ENCODE data around the gene DNAL4.

DNAL4 gene

DNA sequence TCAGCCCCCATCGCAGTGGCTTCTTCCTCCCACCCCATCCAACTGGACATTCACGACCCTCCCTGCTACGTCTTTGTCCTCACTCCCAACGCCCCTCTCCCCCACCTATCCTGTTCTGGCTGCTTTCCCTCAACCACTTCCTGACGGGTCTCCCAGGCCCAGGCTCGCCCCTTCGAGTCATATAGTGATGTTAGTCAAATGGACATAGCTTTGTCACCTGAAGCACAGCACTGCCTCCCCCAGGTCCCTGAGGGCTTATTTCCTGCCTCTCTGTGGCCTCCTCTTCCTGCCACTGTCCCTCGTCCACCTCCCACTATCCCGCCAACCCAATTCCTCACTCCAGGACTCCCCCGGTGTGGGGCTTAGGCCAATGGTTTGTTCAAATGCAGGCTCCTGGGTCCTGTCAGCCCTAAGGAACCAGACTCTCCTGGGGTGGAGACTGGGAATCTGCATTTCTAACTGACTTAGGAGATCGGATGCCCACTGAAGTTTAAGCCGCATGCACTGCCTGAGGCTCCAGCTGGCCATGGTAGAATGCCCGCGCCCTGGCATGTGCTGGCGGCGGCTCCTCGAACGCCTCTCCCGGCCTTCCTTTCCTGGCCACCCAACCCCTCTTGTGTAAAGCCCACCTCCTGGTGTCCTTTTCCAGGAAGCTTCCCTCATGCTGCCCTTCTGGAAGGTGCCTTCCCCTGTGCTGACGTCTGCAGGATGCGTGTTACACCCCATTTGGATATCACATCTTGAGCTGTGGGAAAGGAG lies 56.5 kb downstream of the DNAL4 start:
- no peak overlapping the region for H3K4me3 ChIP-seq (ENCODE audit: low read depth, low read length)
- TF ChIP-seq, protein P1, sequence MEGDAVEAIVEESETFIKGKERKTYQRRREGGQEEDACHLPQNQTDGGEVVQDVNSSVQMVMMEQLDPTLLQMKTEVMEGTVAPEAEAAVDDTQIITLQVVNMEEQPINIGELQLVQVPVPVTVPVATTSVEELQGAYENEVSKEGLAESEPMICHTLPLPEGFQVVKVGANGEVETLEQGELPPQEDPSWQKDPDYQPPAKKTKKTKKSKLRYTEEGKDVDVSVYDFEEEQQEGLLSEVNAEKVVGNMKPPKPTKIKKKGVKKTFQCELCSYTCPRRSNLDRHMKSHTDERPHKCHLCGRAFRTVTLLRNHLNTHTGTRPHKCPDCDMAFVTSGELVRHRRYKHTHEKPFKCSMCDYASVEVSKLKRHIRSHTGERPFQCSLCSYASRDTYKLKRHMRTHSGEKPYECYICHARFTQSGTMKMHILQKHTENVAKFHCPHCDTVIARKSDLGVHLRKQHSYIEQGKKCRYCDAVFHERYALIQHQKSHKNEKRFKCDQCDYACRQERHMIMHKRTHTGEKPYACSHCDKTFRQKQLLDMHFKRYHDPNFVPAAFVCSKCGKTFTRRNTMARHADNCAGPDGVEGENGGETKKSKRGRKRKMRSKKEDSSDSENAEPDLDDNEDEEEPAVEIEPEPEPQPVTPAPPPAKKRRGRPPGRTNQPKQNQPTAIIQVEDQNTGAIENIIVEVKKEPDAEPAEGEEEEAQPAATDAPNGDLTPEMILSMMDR (IDR thresholded peaks at IDR 0.05; ENCODE audit: borderline replicate concordance, insufficient read depth, low read depth, low read length), result no peak

- H3K4me3 ChIP-seq (ENCODE audit: low read depth, low read length), result no peak overlapping the region
- TF ChIP-seq, protein P1 (IDR thresholded peaks at IDR 0.05; ENCODE audit: borderline replicate concordance, insufficient read depth, low read depth, low read length), result no peak
These were observed 57.7 kb downstream of the DNAL4 start for GRCh38 chr22:38736257-38736570.

DNA sequence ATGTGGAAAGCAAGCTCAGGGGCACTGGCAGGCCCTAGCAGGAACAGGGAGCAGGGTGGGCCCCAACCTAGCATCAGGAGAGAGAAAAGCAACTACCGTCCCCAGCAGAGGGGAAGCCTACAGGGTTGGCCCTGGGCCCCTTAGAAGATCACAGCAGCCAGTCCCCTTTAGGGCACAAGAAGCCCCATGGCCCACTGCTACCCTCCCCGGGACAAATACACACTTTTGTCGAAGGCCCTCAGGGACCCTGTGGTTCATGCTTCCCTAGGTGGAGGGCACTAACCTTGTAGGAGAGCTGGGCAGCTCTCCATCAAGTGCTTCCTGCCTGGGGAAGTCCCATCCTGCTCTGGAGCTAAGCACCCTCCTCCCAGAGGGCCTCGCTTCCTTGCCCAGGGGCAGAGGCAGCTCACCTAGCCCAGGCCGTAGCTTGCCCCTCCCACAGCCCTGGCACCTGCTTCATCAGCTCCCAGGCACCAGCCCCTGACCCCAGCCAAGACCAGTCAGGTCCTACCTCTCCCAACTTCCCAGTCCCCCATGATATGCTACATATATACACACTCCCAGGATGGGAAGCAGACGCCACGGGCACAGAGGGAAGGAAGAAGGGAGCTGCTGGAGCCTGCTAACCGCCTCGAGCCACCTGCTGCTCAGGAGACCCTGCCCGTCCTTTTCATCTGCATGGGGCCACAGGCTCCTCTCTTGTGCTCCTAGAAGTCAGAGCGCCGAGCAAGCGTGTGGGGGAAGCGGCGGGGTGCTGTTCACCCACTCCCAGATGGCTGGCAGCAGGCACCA lies 58.3 kb downstream of the DNAL4 start:
- TF ChIP-seq, protein P1 (IDR thresholded peaks at IDR 0.05; ENCODE audit: borderline replicate concordance, insufficient read depth, low read depth, low read length), result no peak
- no peak overlapping the region for H3K4me3 ChIP-seq (ENCODE audit: low read depth, low read length)

GRCh38 chr22:38735126-38735464 lies 58.8 kb downstream of the DNAL4 start:
- TF ChIP-seq, protein P1 (IDR thresholded peaks at IDR 0.05; ENCODE audit: borderline replicate concordance, insufficient read depth, low read depth, low read length), result no peak
- no peak overlapping the region for H3K4me3 ChIP-seq (ENCODE audit: low read depth, low read length)

- TF ChIP-seq, protein P1 (IDR thresholded peaks at IDR 0.05; ENCODE audit: borderline replicate concordance, insufficient read depth, low read depth, low read length), result no peak
- H3K4me3 ChIP-seq (ENCODE audit: low read depth, low read length), result no peak overlapping the region
These were observed 59.4 kb downstream of the DNAL4 start for GRCh38 chr22:38734421-38735100.

DNA sequence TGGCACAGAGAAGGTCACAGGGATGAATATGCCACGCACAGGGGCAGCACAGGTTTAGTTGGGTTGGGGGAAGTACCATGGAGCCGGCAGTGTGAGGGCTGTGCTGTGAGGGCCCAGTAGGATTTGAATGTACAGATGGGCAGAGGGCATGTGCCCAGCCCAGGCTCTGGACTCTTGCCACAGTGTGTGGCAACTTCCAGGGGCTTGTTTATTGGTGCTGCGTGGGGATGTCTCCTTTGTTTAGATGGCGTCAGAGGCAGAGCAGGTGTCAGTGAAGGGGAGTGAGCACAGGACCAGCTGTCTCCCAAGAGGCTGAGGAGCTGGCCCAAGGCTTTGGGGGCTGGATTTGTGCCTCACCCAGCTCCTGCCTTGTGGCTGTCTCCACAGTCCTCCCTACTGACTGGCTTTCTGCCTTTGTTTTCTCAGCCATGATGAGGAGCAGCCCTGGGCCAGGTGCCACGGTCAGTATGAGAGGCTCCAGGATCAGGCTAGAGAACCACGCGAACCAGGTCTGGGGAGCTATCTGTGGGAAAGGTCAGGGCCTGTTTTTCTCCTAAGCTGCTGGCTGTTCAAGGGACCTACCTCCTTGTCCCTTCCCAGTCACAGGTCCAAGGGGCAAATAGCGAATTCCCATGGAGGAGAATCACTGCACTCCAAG lies 60.1 kb downstream of the DNAL4 start:
- no peak overlapping the region for H3K4me3 ChIP-seq (ENCODE audit: low read depth, low read length)
- TF ChIP-seq, protein P1 (IDR thresholded peaks at IDR 0.05; ENCODE audit: borderline replicate concordance, insufficient read depth, low read depth, low read length), result no peak
